Measurements from ENCODE around the gene LRP4.

- TF ChIP-seq, protein P1, sequence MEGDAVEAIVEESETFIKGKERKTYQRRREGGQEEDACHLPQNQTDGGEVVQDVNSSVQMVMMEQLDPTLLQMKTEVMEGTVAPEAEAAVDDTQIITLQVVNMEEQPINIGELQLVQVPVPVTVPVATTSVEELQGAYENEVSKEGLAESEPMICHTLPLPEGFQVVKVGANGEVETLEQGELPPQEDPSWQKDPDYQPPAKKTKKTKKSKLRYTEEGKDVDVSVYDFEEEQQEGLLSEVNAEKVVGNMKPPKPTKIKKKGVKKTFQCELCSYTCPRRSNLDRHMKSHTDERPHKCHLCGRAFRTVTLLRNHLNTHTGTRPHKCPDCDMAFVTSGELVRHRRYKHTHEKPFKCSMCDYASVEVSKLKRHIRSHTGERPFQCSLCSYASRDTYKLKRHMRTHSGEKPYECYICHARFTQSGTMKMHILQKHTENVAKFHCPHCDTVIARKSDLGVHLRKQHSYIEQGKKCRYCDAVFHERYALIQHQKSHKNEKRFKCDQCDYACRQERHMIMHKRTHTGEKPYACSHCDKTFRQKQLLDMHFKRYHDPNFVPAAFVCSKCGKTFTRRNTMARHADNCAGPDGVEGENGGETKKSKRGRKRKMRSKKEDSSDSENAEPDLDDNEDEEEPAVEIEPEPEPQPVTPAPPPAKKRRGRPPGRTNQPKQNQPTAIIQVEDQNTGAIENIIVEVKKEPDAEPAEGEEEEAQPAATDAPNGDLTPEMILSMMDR (IDR thresholded peaks at IDR 0.05; ENCODE audit: poor library complexity, severe bottlenecking) = no peak
- TF ChIP-seq POLR2AphosphoS5 (IDR thresholded peaks at IDR 0.05) (no peak), REST (IDR thresholded peaks at IDR 0.05; ENCODE audit: borderline replicate concordance) (no peak), TAF1 (IDR thresholded peaks at IDR 0.05; ENCODE audit: low read depth) (no peak), EP300 (conservative IDR thresholded peaks at IDR 0.05; ENCODE audit: poor library complexity, severe bottlenecking) (no peak), RAD21 (conservative IDR thresholded peaks at IDR 0.05) (no peak), EZH2 (IDR thresholded peaks at IDR 0.05; ENCODE audit: borderline replicate concordance, insufficient read depth, low read length, poor library complexity, severe bottlenecking) (no peak)
These were observed 2.4 kb upstream of the LRP4 start for GRCh38 chr11:46920755-46921154.
